HT-29 (cell line): Measurements from ENCODE around the gene OR8J1. TPM values are rescaled to one million over a fixed set of nuclear protein-coding genes. Genes with fewer than 3 reads are reported as not detected.
"Not testable (repeated sequence)": the region's sequence is repeated elsewhere in the genome, so short reads cannot be mapped to it uniquely, and the experiment has no call there.

Experiments
- DNase-seq: peaks from one replicate; pipeline ENCODE4 v3.0.0-alpha.2; 2015; ENCODE audit warnings: low spot score
- total RNA-seq: library from RNA; depleted of rRNA; stranded (reverse); fragments of >200 nt; shearing (Covaris generic); gene quantifications from 2 replicates; pipeline ENCODE4 v1.2.3, GENCODE V29; 2014; rRNA removed

OR8J1 gene, protein sequence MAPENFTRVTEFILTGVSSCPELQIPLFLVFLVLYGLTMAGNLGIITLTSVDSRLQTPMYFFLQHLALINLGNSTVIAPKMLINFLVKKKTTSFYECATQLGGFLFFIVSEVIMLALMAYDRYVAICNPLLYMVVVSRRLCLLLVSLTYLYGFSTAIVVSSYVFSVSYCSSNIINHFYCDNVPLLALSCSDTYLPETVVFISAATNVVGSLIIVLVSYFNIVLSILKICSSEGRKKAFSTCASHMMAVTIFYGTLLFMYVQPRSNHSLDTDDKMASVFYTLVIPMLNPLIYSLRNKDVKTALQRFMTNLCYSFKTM
- total RNA-seq, result not detected in 2 replicates

DNA sequence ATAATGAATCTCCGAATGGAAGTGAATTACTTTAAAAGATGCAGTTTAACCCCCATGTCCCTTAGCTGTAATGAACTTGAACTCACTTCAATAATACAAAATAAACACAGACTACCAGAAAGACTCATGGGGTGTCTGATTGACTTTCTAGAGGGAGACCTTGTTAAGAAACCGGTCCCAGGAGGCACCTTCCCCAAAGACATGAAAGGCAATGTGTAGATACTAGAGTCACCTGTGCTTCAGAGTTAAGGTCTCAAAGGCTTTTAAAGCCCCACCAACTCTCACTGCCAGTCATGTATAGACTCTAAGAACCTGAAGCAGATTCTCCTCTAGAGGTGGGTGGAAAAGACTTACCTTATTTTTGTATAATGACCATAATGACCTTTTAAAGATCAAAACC, at the start of gene OR8J1:
Gene OR8J1, plus strand, starts transcription at position 301 of the 400 bp plus-strand sequence. CDS start 5,956 bp downstream, outside the sequence.
- no peak for DNase-seq

DNA sequence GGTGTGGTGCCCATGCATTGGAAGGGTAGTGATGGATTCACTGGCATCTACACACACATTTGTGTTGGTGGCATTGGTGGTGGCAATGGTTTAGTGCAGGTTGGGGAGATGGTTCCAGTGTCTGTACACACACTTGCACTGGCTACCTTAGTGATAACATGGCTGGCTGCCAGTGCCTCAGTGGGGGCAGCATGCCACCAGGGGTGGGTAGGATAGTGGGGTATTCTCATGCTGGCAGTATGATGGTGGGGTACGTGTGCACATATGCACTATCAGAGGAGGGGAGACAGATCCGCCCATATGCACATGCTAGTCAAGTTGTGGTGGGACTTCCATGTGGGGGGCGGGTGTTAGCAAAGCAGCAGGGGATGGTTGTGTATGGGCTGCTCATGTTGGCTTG, 46.3 kb upstream of the OR8J1 start:
- no peak for DNase-seq

DNA sequence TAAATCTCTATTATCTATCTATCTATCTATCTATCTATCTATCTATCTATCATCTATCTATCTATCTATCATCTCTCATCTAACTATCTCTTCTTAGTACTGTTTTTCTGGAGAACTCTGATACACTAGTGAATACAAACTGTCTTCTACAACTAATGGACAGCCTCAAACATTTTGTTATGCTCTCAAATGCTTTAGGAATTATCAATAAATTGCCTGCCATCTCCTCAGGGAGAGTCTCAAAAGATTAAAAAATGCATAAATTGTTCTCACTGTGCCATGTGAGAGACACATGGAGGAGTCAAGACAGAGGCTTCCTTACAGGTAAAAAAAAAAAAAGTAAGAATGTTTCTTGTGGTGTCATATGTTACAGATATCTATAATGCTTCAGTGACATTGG, 39.2 kb upstream of the OR8J1 start, which contains the start of gene OR8K3:
Gene OR8K3, plus strand, starts transcription at position 301 of the 400 bp plus-strand sequence. CDS start 3,163 bp downstream, outside the sequence.
- no peak for DNase-seq

DNA sequence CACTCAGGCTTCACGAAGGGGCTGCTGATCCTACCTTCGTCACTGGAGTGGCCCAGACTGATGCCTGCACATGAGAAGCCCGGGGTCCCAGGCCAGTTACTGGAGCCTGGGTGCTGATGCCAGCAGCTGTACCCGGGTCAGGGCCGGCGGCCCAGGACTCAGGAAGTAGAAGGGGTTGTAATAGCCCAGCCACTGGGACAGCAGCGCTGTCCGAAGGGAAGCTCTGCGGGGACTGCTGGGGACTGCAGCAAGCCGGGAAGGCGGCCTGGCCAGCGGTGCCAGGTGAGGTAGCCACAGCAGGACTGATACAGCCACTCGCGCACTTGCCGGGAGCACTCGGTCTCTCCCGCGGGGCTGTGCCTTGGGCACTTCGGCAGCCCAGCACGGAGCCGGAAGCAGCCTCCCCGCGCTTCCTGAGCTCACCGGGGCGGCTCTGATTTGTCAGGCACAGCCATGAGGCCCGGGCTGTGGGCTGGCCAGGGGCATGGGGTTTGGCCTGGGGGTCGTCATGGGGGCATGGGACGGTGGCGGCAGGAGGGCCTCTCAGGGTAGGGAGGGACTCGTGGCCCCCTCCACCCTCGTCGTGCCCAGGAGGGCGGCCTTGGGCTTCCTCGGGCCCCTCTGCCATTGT, 22.1 kb upstream of the OR8J1 start:
- DNase-seq, result no peak

DNA sequence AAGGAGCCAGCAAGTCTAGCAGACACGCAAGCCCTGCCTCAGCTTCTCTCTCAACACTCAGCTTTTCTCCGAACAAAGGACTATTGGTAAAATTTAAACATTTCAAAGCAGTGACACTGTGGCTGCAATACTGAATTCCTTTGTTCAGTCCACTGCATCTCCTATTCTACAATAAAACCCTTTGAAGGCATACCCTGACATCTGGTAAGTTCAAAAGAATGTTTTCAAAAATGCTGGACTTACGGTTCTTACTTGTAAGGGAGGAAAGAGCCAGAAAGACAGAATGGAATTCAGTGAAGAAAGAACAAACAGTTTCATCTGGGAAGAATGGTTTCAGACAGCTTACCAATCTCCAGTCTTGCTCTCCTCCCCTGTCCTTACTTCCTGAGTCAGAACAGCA, 20.9 kb upstream of the OR8J1 start:
- no peak for DNase-seq

DNA sequence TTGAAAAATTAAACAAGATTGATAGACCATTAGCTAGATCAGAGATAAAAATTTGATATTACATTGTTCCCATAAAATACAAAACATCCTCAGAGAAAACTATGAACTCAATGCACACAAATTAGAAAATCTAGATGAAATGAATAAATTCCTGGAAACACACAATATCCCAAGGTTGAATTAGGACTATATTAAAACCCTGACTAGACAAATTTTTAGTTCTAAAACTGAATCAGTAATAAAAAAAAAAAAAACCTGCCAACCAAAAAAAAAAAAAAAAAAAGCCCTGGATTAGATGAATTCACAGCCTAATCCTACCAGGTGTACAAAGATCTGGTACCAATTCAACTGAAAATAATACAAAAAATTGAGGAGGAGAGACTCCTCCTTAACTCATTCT, 13.8 kb upstream of the OR8J1 start:
- no peak for DNase-seq

DNA sequence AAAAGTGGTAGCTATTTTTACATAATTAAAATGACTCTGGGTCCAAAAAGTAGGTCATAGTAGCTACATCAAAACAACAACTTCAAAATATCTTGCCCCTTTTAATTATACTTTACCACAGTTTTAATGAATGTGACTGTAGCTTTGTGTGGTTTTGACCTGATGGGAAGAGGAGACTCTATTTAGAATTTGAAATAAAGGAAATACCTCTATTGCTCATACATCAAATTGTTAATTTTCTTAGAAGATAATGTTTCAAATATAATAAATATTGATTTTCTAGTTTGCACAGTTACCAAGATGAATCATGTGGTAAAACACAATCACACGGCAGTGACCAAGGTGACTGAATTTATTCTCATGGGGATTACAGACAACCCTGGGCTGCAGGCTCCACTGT, 8.4 kb upstream of the OR8J1 start, which contains the start of gene OR8K1:
Gene OR8K1, plus strand, starts transcription at position 301 of the 400 bp plus-strand sequence. Its CDS starts 0 bp downstream, at position 301.
- no peak for DNase-seq

DNA sequence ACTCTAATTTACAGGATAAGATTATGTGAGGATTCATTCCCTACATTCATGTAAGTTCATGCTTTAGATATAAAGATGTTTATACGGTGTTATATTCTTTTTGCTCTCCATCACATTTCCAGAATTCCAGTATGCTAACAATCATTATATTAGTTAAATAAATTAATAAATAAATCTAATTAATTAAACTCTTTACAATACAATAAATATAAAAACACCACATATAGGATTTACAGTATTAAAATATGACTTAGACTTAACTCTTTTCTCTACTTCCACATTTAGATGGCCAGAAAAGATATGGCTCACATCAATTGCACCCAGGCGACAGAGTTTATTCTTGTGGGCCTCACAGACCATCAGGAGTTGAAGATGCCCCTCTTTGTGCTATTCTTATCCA, 21.2 kb downstream of the OR8J1 start, which contains the start of gene OR8U1:
Gene OR8U1, plus strand, starts transcription at position 301 of the 400 bp plus-strand sequence. Its CDS starts 0 bp downstream, at position 301.
- no peak for DNase-seq

DNA sequence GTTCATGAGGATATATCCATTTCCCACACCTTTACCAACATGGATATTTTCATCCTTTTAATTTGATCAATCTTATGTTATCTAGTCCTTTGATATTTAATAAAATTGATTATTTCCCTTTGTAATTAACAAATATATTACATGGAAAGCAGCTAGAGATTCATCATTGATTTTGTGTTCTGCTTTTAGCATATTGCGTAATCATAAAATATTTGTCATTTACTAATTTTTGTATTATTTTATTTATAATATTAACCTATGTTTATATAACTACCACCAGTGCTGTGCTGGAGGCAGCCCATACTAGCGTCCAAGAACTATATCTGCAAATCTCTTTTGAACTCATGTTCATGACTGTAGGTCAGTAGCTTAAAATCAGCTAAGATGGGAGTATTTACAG, 26.0 kb downstream of the OR8J1 start:
- no peak for DNase-seq

DNA sequence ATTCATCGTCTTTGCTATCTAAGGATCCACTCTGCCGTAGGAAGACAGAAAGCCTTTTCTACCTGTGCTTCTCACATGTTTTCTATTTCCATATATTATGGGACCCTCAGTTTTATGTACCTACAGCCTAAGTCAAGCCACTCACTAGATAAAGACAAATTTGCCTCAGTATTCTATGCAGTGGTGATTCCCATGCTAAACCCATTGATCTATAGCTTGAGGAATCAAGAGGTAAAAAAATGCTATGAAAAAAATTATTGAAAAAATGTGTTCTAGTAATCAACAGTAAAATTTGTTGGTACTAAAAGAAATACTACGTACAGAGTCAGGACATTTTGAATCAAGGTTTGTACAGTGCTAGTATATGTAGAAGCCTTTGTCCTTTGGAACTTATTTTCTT, 40.3 kb downstream of the OR8J1 start:
- DNase-seq, result no peak

DNA sequence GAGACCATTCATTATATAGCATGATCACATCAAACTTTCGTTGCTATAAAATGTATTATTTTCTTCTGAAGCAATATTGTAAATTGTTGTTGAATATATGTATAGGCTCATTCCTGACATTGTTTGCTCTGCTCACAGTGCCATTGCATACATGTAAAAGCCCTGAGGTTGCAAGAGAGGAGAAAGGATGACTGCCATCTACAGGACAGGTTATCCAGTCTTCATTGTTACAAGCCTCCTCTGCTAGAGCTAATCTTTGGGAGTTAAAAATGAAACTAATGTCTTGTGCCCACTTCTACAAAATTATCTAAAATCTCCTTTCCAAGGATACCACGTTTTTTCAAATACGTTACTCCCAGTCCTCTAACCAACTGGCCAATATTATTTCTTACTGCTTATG, 42.0 kb downstream of the OR8J1 start:
- DNase-seq, result peak; percentile 47

DNA sequence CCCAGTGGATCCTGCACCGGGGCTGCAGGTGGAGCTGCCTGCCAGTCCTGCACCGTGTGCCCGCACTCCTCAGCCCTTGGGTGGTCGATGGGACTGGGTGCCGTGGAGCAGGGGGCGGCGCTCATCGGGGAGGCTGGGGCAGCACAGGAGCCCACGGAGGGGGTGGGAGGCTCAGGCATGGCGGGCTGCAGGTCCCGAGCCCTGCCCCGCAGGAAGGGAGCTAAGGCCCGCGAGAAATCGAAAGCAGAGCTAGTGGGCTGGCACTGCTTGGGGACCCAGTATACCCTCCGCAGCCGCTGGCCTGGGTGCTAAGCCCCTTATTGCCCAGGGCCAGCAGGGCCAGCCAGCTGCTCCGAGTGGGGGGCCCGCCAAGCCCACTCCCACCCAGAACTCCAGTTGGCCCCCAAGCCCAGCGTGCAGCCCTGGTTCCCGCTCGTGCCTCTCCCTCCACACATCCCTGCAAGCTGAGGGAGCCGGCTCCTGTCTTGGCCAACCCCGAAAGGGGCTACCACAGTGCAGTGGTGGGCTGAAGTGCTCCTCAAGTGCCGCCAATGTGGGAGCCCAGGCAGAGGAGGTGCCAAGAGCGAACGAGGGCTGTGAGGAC, 47.9 kb downstream of the OR8J1 start:
- DNase-seq, result not testable (repeated sequence)

DNA sequence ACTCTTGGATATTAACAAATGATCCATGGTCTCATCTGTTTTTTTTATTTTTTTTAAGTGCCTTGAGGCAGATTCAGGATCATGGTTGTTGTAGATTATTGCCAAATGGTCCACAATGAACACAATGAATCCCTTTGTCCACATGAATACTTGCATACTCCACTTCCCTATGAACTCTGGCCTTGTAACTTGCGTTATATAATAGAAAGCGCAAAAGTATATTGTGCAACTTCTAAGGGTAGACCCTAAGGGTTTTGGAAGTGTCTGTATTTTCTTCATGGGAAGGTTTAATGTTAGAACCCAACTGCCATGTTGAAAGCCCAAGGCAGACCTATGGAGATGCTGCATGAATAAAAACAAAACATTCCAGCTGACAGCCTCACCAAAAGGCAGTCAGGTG, 50.3 kb downstream of the OR8J1 start:
- no peak for DNase-seq

DNA sequence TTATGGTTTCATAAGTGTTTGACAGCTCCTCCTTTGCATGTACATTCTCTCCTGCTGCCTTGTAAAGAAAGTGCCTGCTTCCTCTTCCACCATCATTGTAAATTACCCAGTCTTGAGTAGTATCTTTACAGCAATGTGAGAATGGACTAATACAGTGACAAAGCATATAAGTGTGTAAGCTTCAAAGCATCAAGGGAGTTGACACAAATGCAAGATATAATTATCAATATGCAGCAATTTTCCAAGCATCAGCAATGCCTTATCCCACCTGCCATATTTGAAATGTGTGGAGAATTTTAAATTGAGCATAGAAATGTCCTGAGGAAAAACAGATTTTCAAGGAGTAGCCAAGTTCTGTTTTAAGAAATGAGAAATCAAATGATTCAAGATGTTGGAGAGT, 56.7 kb downstream of the OR8J1 start:
- DNase-seq, result no peak

Other genes with a start within 250 kb of the OR8J1 start
- gene OR8H3, start 231.9 kb upstream of the OR8J1 start, total RNA-seq, result not detected in 2 replicates
- not detected in 2 replicates for gene OR8J3, start 214.1 kb upstream of the OR8J1 start, total RNA-seq
- not detected in 2 replicates for gene OR8K5, start 194.0 kb upstream of the OR8J1 start, total RNA-seq
- gene OR5J2, start 177.7 kb upstream of the OR8J1 start, total RNA-seq, result not detected in 2 replicates
- not detected in 2 replicates for gene OR5T2, start 120.0 kb upstream of the OR8J1 start, total RNA-seq
- not detected in 2 replicates for gene OR5T3, start 102.0 kb upstream of the OR8J1 start, total RNA-seq
- gene OR5T1, start 80.1 kb upstream of the OR8J1 start, total RNA-seq, result not detected in 2 replicates
- gene OR8H1, start 62.0 kb upstream of the OR8J1 start, total RNA-seq, result not detected in 2 replicates
- not detected in 2 replicates for gene OR8K3, start 39.1 kb upstream of the OR8J1 start, total RNA-seq
- not detected in 2 replicates for gene OR8K1, start 8.3 kb upstream of the OR8J1 start, total RNA-seq
- not detected in 2 replicates for gene OR8U1, start 21.3 kb downstream of the OR8J1 start, total RNA-seq
- gene OR5AL1, start 58.4 kb downstream of the OR8J1 start, total RNA-seq, result not detected in 2 replicates
- not detected in 2 replicates for gene OR5M3, start 119.1 kb downstream of the OR8J1 start, total RNA-seq
- gene OR5M8, start 137.1 kb downstream of the OR8J1 start, total RNA-seq, result not detected in 2 replicates
- gene OR5M11, start 189.0 kb downstream of the OR8J1 start, total RNA-seq, result not detected in 2 replicates
- gene OR5M10, start 223.4 kb downstream of the OR8J1 start, total RNA-seq, result not detected in 2 replicates